H9 (cell line): ENCODE data around the gene TANGO6. TPM values are rescaled to one million over a fixed set of nuclear protein-coding genes. Genes with fewer than 3 reads are reported as not detected.

Experiments
- DNase-seq: peaks from one replicate; pipeline ENCODE4 v3.0.0-alpha.2; 2017
- H2AFZ ChIP-seq: one replicate; pipeline ENCODE4 v1.6.1; 2013; ENCODE audit warnings: mild to moderate bottlenecking, low read length, control low read depth, moderate library complexity
- H2AK5ac ChIP-seq: 2 replicates; pipeline ENCODE4 v1.6.1; 2013; ENCODE audit warnings: low read length, control low read depth, mixed read lengths; ENCODE audit not compliant: insufficient read length
- H2BK120ac ChIP-seq: one replicate; pipeline ENCODE4 v1.6.1; 2013; ENCODE audit warnings: low read depth, mild to moderate bottlenecking, low read length, control low read depth, inconsistent platforms; ENCODE audit not compliant: poor library complexity, severe bottlenecking
- H2BK12ac ChIP-seq: 2 replicates; pipeline ENCODE4 v1.6.1; 2013; ENCODE audit warnings: low read length, control low read depth, mixed read lengths, low read depth; ENCODE audit not compliant: insufficient read length
- H2BK15ac ChIP-seq: 2 replicates; pipeline ENCODE4 v1.6.1; 2013; ENCODE audit warnings: low read depth, low read length, control low read depth
- H2BK20ac ChIP-seq: one replicate; pipeline ENCODE4 v1.6.1; 2013; ENCODE audit warnings: low read depth, mild to moderate bottlenecking, low read length, control low read depth, inconsistent platforms; ENCODE audit not compliant: poor library complexity, severe bottlenecking
- H2BK5ac ChIP-seq: 2 replicates; pipeline ENCODE4 v1.6.1; 2013; ENCODE audit warnings: low read length, control low read depth, mixed read lengths; ENCODE audit not compliant: insufficient read length
- H3K14ac ChIP-seq: 2 replicates; pipeline ENCODE4 v1.6.1; 2013; ENCODE audit warnings: low read length, control low read depth; ENCODE audit not compliant: insufficient read depth
- H3K18ac ChIP-seq: 2 replicates; pipeline ENCODE4 v1.6.1; 2013; ENCODE audit warnings: low read depth, mild to moderate bottlenecking, mixed read lengths, low read length, control low read depth; ENCODE audit not compliant: insufficient read length
- H3K23ac ChIP-seq: 2 replicates; pipeline ENCODE4 v1.6.1; 2013; ENCODE audit warnings: low read length, control low read depth, mixed read lengths, low read depth; ENCODE audit not compliant: insufficient read length
- H3K23me2 ChIP-seq: 2 replicates; pipeline ENCODE4 v1.6.1; 2013; ENCODE audit warnings: low read depth, mild to moderate bottlenecking, mixed read lengths, low read length, control low read depth; ENCODE audit not compliant: insufficient read length, poor library complexity, severe bottlenecking
- H3K27ac ChIP-seq: 2 replicates; pipeline ENCODE4 v1.5.1; 2013; ENCODE audit warnings: low read length, control low read depth, mixed read lengths, low read depth; ENCODE audit not compliant: insufficient read length
- H3K27me3 ChIP-seq: 2 replicates; pipeline ENCODE4 v1.6.1; 2013; ENCODE audit warnings: low read length, control low read depth, inconsistent platforms; ENCODE audit not compliant: insufficient read depth
- H3K4ac ChIP-seq: 2 replicates; pipeline ENCODE4 v1.6.1; 2013; ENCODE audit warnings: low read depth, mild to moderate bottlenecking, control low read depth, inconsistent platforms, low read length, moderate library complexity
- H3K4me1 ChIP-seq: 2 replicates; pipeline ENCODE4 v1.6.1; 2013; ENCODE audit warnings: low read length, control low read depth, inconsistent platforms; ENCODE audit not compliant: insufficient read depth
- H3K4me2 ChIP-seq: 2 replicates; pipeline ENCODE4 v1.6.1; 2013; ENCODE audit warnings: low read length, control low read depth, mixed read lengths; ENCODE audit not compliant: insufficient read length, insufficient read depth
- H3K56ac ChIP-seq: 2 replicates; pipeline ENCODE4 v1.6.1; 2013; ENCODE audit warnings: low read depth, mild to moderate bottlenecking, mixed read lengths, low read length, control low read depth; ENCODE audit not compliant: insufficient read length
- H3K79me1 ChIP-seq: 2 replicates; pipeline ENCODE4 v1.6.1; 2013; ENCODE audit warnings: low read depth, mild to moderate bottlenecking, moderate library complexity, low read length, control low read depth, inconsistent platforms; ENCODE audit not compliant: insufficient read depth, poor library complexity, severe bottlenecking
- H3K79me2 ChIP-seq: 2 replicates; pipeline ENCODE4 v1.6.1; 2013; ENCODE audit warnings: low read length, control low read depth, inconsistent platforms; ENCODE audit not compliant: insufficient read depth
- H3K9ac ChIP-seq: 2 replicates; pipeline ENCODE4 v1.6.1; 2013; ENCODE audit warnings: low read length, control low read depth, mixed read lengths; ENCODE audit not compliant: insufficient read length; ENCODE audit errors: extremely low read depth
- H3K9me3 ChIP-seq: one replicate; pipeline ENCODE4 v1.6.1; 2013; ENCODE audit warnings: low read depth, low read length, inconsistent platforms; ENCODE audit not compliant: control insufficient read depth
- H3T11ph ChIP-seq: one replicate; pipeline ENCODE4 v1.6.1; 2013; ENCODE audit warnings: mild to moderate bottlenecking, low read length, control low read depth, inconsistent platforms
- H4K20me1 ChIP-seq: one replicate; pipeline ENCODE4 v1.6.1; 2013; ENCODE audit not compliant: control insufficient read depth, insufficient read length, insufficient read depth
- H4K5ac ChIP-seq: 2 replicates; pipeline ENCODE4 v1.6.1; 2013; ENCODE audit warnings: low read depth, mild to moderate bottlenecking, mixed read lengths, low read length, control low read depth; ENCODE audit not compliant: insufficient read length
- H4K8ac ChIP-seq: replicated peaks from 2 replicates; pipeline ENCODE4 v1.6.1; 2013; ENCODE audit warnings: low read length, control low read depth, mixed read lengths, low read depth; ENCODE audit not compliant: insufficient read length
- H4K91ac ChIP-seq: 2 replicates; pipeline ENCODE4 v1.6.1; 2013; ENCODE audit warnings: low read depth, mild to moderate bottlenecking, moderate library complexity, mixed read lengths, low read length, control low read depth; ENCODE audit not compliant: insufficient read length
- H3K27ac Mint-ChIP-seq, 3 experiments: 2 replicates in 2 of 3; 3 replicates in 1 of 3; pipeline ENCODE4 v1.8.0; 2020 to 2021; ENCODE audit warnings: mixed read lengths in 3 of 3, mild to moderate bottlenecking in 1 of 3, moderate library complexity in 1 of 3
- H3K27me3 Mint-ChIP-seq: 2 replicates; pipeline ENCODE4 v1.8.0; 2021; ENCODE audit warnings: low read depth, mild to moderate bottlenecking, moderate library complexity, mixed read lengths
- H3K36me3 Mint-ChIP-seq, 3 experiments: 2 replicates in 2 of 3; 3 replicates in 1 of 3; pipeline ENCODE4 v1.8.0; 2020 to 2021; ENCODE audit warnings: low read depth in 3 of 3, mixed read lengths in 3 of 3; ENCODE audit not compliant: insufficient read depth in 1 of 3
- H3K4me1 Mint-ChIP-seq, 2 experiments: 2 replicates each; pipeline ENCODE4 v1.8.0; 2020; ENCODE audit warnings: mixed read lengths in 2 of 2
- H3K4me3 Mint-ChIP-seq, 2 experiments: 2 replicates in 1 of 2; 3 replicates in 1 of 2; pipeline ENCODE4 v1.8.0; 2020 to 2021; ENCODE audit warnings: mild to moderate bottlenecking in 2 of 2, mixed read lengths in 2 of 2, moderate library complexity in 1 of 2
- H3K9me3 Mint-ChIP-seq, 2 experiments: 2 replicates in 1 of 2; 3 replicates in 1 of 2; pipeline ENCODE4 v1.8.0; 2020; ENCODE audit warnings: mild to moderate bottlenecking in 2 of 2, mixed read lengths in 2 of 2, moderate library complexity in 1 of 2
- CTCF ChIP-seq: fragments of 200-600 bp; sonication (generic); conservative IDR thresholded peaks from 3 replicates; pipeline ENCODE4 v1.8.0; 2021; ENCODE audit warnings: antibody characterized with exemption, mild to moderate bottlenecking
- WGBS: extraction: QIAGEN DNeasy Blood & Tissue Kit; methylation state at CpG from one replicate; pipeline ENCODE4 v1.1.7; 2013; ENCODE audit warnings: missing lambda C conversion rate, low lambda C conversion rate, mixed read lengths; ENCODE audit not compliant: insufficient read length; ENCODE audit errors: extremely low coverage; 5-methylcytosine and 5-hydroxymethylcytosine counted together
- total RNA-seq: library from RNA; stranded (reverse); gene quantifications from 2 replicates; pipeline ENCODE4 v1.2.1, GENCODE V29; 2021

TANGO6 gene
- total RNA-seq, 1 experiment from 2014 or later = 12.0 TPM

GRCh38 chr16:68875871-68876270 lies 32.5 kb downstream of the TANGO6 start:
- H3K4me3 Mint-ChIP-seq = no peak overlapping the region
- no peak for DNase-seq
- Histone ChIP-seq H3K9me3 (no peaks in the 10 kb centered on the region), H2BK120ac (no peak overlapping the region), H4K5ac (no peak overlapping the region), H3K23me2 (no peaks in the 10 kb centered on the region), H3K56ac (no peak overlapping the region), H2BK12ac (no peak overlapping the region), H3T11ph (no peak overlapping the region), H2BK20ac (no peak overlapping the region), H3K14ac (no peak overlapping the region), H3K27ac (no peak overlapping the region), H3K23ac (no peak overlapping the region), H2BK15ac (no peak overlapping the region), H2AK5ac (no peak overlapping the region), H3K79me2 (no peaks in the 10 kb centered on the region), H4K8ac (no peak overlapping the region), H4K91ac (no peak overlapping the region), H3K27me3 (no peaks in the 10 kb centered on the region), H3K4me1 (no peaks in the 10 kb centered on the region), H4K20me1 (no peaks in the 10 kb centered on the region), H3K4ac (no peak overlapping the region), H3K18ac (no peak overlapping the region), H3K4me2 (no peak overlapping the region), H3K9ac (no peak overlapping the region), H2AFZ (no peak overlapping the region), H2BK5ac (no peak overlapping the region), H3K79me1 (no peaks in the 10 kb centered on the region)
- H3K36me3 Mint-ChIP-seq = peaks cover 5 to 36% (median 31%) of the 10 kb centered on the region in 3 experiments; a peak in 6 of 7 replicates
- H3K27me3 Mint-ChIP-seq = no peaks in the 10 kb centered on the region; the same call in 1 of the 2 replicates
- H3K4me1 Mint-ChIP-seq = no peaks in the 10 kb centered on the region
- WGBS = no CpG with 5 or more reads among the region's 4 CpGs
- H3K9me3 Mint-ChIP-seq = no peaks in the 10 kb centered on the region
- H3K27ac Mint-ChIP-seq = no peak overlapping the region
- TF ChIP-seq CTCF = no peak
